C4-2B (cell line): ENCODE measurements around the gene GAK.

Experiments used
- H3K27ac ChIP-seq: fragments of 450-650 bp; 2 replicates; pipeline ENCODE4 v1.5.1; 2017
- ZFX ChIP-seq: fragments of 450-650 bp; IDR thresholded peaks from 2 replicates; pipeline ENCODE4 v1.6.1; 2017
- TF ChIP-seq, protein P1 (sequence below): fragments of 450-650 bp; conservative IDR thresholded peaks from 2 replicates; pipeline ENCODE4 v1.5.1; 2017; ENCODE audit warnings: mild to moderate bottlenecking

The GAK gene

GRCh38 chr4:821631-822030 is 110.5 kb downstream of the GAK start:
- H3K27ac ChIP-seq, result no peak overlapping the region
- TF ChIP-seq ZFX, result no peak
- TF ChIP-seq, protein P1, sequence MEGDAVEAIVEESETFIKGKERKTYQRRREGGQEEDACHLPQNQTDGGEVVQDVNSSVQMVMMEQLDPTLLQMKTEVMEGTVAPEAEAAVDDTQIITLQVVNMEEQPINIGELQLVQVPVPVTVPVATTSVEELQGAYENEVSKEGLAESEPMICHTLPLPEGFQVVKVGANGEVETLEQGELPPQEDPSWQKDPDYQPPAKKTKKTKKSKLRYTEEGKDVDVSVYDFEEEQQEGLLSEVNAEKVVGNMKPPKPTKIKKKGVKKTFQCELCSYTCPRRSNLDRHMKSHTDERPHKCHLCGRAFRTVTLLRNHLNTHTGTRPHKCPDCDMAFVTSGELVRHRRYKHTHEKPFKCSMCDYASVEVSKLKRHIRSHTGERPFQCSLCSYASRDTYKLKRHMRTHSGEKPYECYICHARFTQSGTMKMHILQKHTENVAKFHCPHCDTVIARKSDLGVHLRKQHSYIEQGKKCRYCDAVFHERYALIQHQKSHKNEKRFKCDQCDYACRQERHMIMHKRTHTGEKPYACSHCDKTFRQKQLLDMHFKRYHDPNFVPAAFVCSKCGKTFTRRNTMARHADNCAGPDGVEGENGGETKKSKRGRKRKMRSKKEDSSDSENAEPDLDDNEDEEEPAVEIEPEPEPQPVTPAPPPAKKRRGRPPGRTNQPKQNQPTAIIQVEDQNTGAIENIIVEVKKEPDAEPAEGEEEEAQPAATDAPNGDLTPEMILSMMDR, result no peak

DNA sequence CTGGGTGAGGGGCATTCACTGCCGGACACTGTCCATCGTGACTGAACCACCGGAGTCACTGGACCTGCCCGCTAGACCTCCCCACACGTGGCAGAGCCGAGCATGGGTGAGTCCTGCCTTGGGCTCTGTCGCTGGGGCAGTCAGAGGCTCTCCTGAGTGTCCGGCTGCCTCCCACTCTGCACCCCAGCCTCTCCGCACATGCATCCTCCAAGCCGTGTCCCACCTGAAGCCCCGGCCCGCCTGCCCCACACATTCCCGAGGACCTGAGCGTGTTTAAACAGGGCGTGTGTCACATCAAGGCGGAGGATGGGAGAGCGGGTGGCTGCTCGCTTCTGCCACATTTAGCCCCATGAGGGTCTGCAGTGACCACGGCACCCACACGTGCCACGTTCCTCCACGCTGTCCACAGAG is 110.9 kb downstream of the GAK start:
- TF ChIP-seq, protein P1, result no peak
- no peak for TF ChIP-seq ZFX
- H3K27ac ChIP-seq, result no peak overlapping the region

GRCh38 chr4:820230-821172 is 111.6 kb downstream of the GAK start:
- H3K27ac ChIP-seq, result no peak overlapping the region
- TF ChIP-seq, protein P1, result no peak
- no peak for TF ChIP-seq ZFX

- H3K27ac ChIP-seq, result no peak overlapping the region
- TF ChIP-seq, protein P1, result no peak
- TF ChIP-seq ZFX, result no peak
These were observed 112.5 kb downstream of the GAK start for GRCh38 chr4:819401-820229.

DNA sequence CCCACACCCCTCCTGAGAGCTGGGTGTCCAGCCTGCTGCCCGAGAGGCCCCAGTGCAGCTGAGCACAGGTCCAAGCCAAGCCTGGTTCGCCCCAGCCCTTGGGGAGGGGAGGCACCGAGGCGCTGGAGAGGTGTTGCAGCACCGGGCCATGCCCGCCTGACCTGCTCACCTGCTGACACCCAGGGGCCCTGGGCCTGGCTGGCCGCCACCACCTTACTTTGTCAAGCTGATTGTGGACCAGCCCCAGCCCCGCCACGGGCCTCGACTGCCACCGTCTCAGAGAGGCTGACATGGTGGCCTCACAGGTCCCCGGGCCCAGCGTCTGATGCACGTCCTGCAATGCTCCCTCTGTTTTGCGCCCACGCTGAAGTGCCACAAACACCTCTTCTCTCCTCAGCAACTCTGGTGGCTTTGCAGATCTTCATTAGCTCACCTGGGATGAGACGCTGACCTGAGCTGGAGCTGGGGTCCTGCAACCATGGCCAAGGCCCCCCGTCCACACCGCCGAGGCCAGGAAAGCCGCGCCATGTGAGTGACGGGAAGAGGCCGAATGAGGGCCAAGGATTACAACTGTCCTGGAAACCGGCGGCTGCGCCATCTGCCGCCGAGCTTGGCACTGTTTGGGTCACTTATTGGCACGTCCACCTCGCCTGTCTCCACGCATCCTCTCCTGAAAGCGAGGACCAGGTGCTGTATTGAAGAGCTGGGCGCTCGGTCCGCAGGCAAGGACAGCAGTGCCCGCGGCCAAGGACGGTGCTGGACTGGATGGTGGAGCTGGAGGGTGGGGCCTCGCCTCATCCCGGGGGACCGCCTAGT is 113.8 kb downstream of the GAK start:
- no peak overlapping the region for H3K27ac ChIP-seq
- TF ChIP-seq, protein P1, result no peak
- no peak for TF ChIP-seq ZFX

- H3K27ac ChIP-seq, result no peak overlapping the region
- no peak for TF ChIP-seq ZFX
- TF ChIP-seq, protein P1, result no peak
These were observed 116.5 kb downstream of the GAK start for GRCh38 chr4:815464-816146.
